ENCODE data around the gene ABCC6. TPM values are rescaled to one million over a fixed set of nuclear protein-coding genes. Genes with fewer than 3 reads are reported as not detected.
A peak's percentile ranks its signal among the peaks of the same experiment; 100 is the strongest.
"Not testable (repeated sequence)": the region's sequence is repeated elsewhere in the genome, so short reads cannot be mapped to it uniquely, and the experiment has no call there.

Gene ABCC6
- total RNA-seq, 6 experiments from 2014 or later = 0.18 TPM; not detected in 5

GRCh38 chr16:16185095-16185494 is 38.2 kb downstream of the ABCC6 start:
- TF ChIP-seq, protein P1, sequence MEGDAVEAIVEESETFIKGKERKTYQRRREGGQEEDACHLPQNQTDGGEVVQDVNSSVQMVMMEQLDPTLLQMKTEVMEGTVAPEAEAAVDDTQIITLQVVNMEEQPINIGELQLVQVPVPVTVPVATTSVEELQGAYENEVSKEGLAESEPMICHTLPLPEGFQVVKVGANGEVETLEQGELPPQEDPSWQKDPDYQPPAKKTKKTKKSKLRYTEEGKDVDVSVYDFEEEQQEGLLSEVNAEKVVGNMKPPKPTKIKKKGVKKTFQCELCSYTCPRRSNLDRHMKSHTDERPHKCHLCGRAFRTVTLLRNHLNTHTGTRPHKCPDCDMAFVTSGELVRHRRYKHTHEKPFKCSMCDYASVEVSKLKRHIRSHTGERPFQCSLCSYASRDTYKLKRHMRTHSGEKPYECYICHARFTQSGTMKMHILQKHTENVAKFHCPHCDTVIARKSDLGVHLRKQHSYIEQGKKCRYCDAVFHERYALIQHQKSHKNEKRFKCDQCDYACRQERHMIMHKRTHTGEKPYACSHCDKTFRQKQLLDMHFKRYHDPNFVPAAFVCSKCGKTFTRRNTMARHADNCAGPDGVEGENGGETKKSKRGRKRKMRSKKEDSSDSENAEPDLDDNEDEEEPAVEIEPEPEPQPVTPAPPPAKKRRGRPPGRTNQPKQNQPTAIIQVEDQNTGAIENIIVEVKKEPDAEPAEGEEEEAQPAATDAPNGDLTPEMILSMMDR (IDR thresholded peaks at IDR 0.05) = no peak
- no peaks in the 10 kb centered on the region for H3K36me3 Mint-ChIP-seq (ENCODE audit: low read depth)
- H3K9me3 Mint-ChIP-seq = no peaks in the 10 kb centered on the region
- no peak overlapping the region for H3K4me3 Mint-ChIP-seq
- no peak overlapping the region for H3K27ac Mint-ChIP-seq
- no peak for DNase-seq
- H3K27me3 Mint-ChIP-seq (ENCODE audit: insufficient read depth) = peaks cover 45% of the 10 kb centered on the region
- H3K4me1 Mint-ChIP-seq (ENCODE audit: low read depth) = no peaks in the 10 kb centered on the region

GRCh38 chr16:16184594-16184993 is 38.7 kb downstream of the ABCC6 start:
- H3K4me1 Mint-ChIP-seq (ENCODE audit: low read depth) = no peaks in the 10 kb centered on the region
- no peak for DNase-seq
- H3K27me3 Mint-ChIP-seq (ENCODE audit: insufficient read depth) = peaks cover 47% of the 10 kb centered on the region
- H3K36me3 Mint-ChIP-seq (ENCODE audit: low read depth) = no peaks in the 10 kb centered on the region
- no peak overlapping the region for H3K27ac Mint-ChIP-seq
- H3K4me3 Mint-ChIP-seq = no peak overlapping the region
- no peaks in the 10 kb centered on the region for H3K9me3 Mint-ChIP-seq
- TF ChIP-seq, protein P1 (IDR thresholded peaks at IDR 0.05) = no peak

- Mint-ChIP-seq H3K27ac (no peak overlapping the region), H3K36me3 (ENCODE audit: low read depth) (no peaks in the 10 kb centered on the region)
- TF ChIP-seq, protein P1 (IDR thresholded peaks at IDR 0.05) = peak; percentile 54
These were observed 39.7 kb downstream of the ABCC6 start for GRCh38 chr16:16183562-16183961.

GRCh38 chr16:16182918-16183317 is 40.4 kb downstream of the ABCC6 start:
- Mint-ChIP-seq H3K4me3 (no peak overlapping the region), H3K4me1 (ENCODE audit: low read depth) (no peaks in the 10 kb centered on the region)

More at GRCh38 chr16:16183562-16183961, 39.7 kb downstream of the ABCC6 start:
- peaks cover 38% of the 10 kb centered on the region for H3K27me3 Mint-ChIP-seq (ENCODE audit: insufficient read depth)
- H3K4me1 Mint-ChIP-seq (ENCODE audit: low read depth) = no peaks in the 10 kb centered on the region
- H3K9me3 Mint-ChIP-seq = no peaks in the 10 kb centered on the region
- H3K4me3 Mint-ChIP-seq = no peak overlapping the region
- no peak for DNase-seq

GRCh38 chr16:16181748-16182147 is 41.5 kb downstream of the ABCC6 start:
- H3K27me3 Mint-ChIP-seq (ENCODE audit: insufficient read depth) = peaks cover 34% of the 10 kb centered on the region
- H3K9me3 Mint-ChIP-seq; H3K4me3 Mint-ChIP-seq; H3K4me1 Mint-ChIP-seq (ENCODE audit: low read depth); DNase-seq; H3K36me3 Mint-ChIP-seq (ENCODE audit: low read depth); H3K27ac Mint-ChIP-seq: not testable (repeated sequence)

More at GRCh38 chr16:16182918-16183317, 40.4 kb downstream of the ABCC6 start:
- Mint-ChIP-seq H3K27ac (no peak overlapping the region), H3K27me3 (ENCODE audit: insufficient read depth) (peaks cover 38% of the 10 kb centered on the region), H3K9me3 (no peaks in the 10 kb centered on the region), H3K36me3 (ENCODE audit: low read depth) (no peaks in the 10 kb centered on the region)
- DNase-seq = no peak
- TF ChIP-seq, protein P1 (IDR thresholded peaks at IDR 0.05) = no peak

DNA sequence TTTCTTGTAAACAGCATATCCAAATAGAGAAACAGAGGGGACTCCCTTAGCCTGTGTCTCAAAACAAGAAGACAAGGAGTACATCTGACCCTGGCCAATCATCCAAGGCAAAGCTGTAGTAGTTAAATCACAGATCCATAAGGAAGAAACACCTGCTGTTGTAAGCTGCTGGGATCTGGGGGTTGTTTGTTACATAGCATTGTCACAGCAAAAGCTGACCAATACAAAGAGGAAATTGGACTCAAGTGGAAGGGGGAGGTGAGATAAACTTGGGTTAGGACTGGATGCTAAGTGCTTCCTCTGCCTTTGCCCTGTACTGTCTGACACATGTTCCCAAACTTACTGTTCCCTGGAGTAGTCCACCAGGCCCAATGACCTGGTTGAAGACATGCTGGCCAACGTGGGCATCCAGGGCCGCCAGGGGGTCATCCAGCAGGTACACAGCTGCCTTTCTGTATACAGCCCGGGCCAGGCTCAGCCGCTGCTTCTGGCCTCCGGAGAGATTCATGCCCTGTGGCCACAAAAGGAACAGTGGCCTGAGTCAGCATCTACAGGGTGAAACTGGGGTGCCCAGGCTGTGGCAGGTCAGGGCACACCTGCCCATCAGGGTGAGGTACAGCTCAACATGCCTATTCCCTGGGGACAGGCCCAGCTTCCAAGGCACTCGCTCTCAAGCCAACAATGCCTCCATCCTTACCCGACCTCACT is 44.7 kb downstream of the ABCC6 start:
- DNase-seq = no peak
- TF ChIP-seq, protein P1 (IDR thresholded peaks at IDR 0.05) = no peak
- H3K4me3 Mint-ChIP-seq = no peak overlapping the region

More for the DNA sequence above, 44.7 kb downstream of the ABCC6 start:
- Mint-ChIP-seq H3K9me3 (peaks cover 7% of the 10 kb centered on the region; the same call in 1 of the 2 replicates), H3K4me1 (ENCODE audit: low read depth) (no peaks in the 10 kb centered on the region), H3K27ac (no peak overlapping the region), H3K36me3 (ENCODE audit: low read depth) (no peaks in the 10 kb centered on the region), H3K27me3 (ENCODE audit: insufficient read depth) (peaks cover 32% of the 10 kb centered on the region)
